ENCODE measurements around the gene FMN2. TPM values are rescaled to one million over a fixed set of nuclear protein-coding genes. Genes with fewer than 3 reads are reported as not detected.
A peak's percentile ranks its signal among the peaks of the same experiment; 100 is the strongest.

The FMN2 gene
- total RNA-seq, 1 experiment from 2014 or later, result 0.59 TPM

GRCh38 chr1:240169188-240169587, 77.5 kb downstream of the FMN2 start:
- H3K27ac ChIP-seq (ENCODE audit: insufficient read length, low read depth, low read length), result no peak overlapping the region
- H3K4me1 ChIP-seq (ENCODE audit: insufficient read depth, low read length), result no peaks in the 10 kb centered on the region
- no peak overlapping the region for H2AFZ ChIP-seq (ENCODE audit: low read length)
- Mint-ChIP-seq H3K4me3 (no peak overlapping the region), H3K4me1 (no peaks in the 10 kb centered on the region), H3K9me3 (peaks cover 12 to 14% of the 10 kb centered on the region in 2 experiments; a peak in 4 of 5 replicates), H3K27ac (no peak overlapping the region), H3K27me3 (ENCODE audit: low read depth) (no peaks in the 10 kb centered on the region), H3K36me3 (ENCODE audit: insufficient read depth in 1 of 3, low read depth in 3 of 3) (0 out of 7 replicates have a peak, but pooled peaks cover 0 to 8% (median 0%) of the 10 kb centered on the region in 3 experiments)
- no peak overlapping the region for H4K5ac ChIP-seq (ENCODE audit: insufficient read length, low read depth, low read length)
- H3K23me2 ChIP-seq (ENCODE audit: insufficient read length, low read depth, low read length, poor library complexity, severe bottlenecking), result no peaks in the 10 kb centered on the region
- no peak overlapping the region for H4K8ac ChIP-seq (replicated peaks; ENCODE audit: insufficient read length, low read depth, low read length)
- no peak overlapping the region for H2BK120ac ChIP-seq (ENCODE audit: low read depth, low read length, poor library complexity, severe bottlenecking)
- H3K23ac ChIP-seq (ENCODE audit: insufficient read length, low read depth, low read length), result no peak overlapping the region
- H3K4ac ChIP-seq (ENCODE audit: low read depth, low read length), result no peak overlapping the region
- no peaks in the 10 kb centered on the region for H4K20me1 ChIP-seq (ENCODE audit: control insufficient read depth, insufficient read depth, insufficient read length)
- no peak overlapping the region for H2BK15ac ChIP-seq (ENCODE audit: low read depth, low read length)
- TF ChIP-seq, protein P1, sequence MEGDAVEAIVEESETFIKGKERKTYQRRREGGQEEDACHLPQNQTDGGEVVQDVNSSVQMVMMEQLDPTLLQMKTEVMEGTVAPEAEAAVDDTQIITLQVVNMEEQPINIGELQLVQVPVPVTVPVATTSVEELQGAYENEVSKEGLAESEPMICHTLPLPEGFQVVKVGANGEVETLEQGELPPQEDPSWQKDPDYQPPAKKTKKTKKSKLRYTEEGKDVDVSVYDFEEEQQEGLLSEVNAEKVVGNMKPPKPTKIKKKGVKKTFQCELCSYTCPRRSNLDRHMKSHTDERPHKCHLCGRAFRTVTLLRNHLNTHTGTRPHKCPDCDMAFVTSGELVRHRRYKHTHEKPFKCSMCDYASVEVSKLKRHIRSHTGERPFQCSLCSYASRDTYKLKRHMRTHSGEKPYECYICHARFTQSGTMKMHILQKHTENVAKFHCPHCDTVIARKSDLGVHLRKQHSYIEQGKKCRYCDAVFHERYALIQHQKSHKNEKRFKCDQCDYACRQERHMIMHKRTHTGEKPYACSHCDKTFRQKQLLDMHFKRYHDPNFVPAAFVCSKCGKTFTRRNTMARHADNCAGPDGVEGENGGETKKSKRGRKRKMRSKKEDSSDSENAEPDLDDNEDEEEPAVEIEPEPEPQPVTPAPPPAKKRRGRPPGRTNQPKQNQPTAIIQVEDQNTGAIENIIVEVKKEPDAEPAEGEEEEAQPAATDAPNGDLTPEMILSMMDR (conservative IDR thresholded peaks at IDR 0.05), result peak; percentile 53
- H3K27me3 ChIP-seq (ENCODE audit: insufficient read depth, low read length), result no peaks in the 10 kb centered on the region
- no peaks in the 10 kb centered on the region for H3K9me3 ChIP-seq (ENCODE audit: control insufficient read depth, low read depth, low read length)
- H2AK5ac ChIP-seq (ENCODE audit: insufficient read length, low read length), result no peak overlapping the region
- no peak overlapping the region for H2BK5ac ChIP-seq (ENCODE audit: insufficient read length, low read length)
- H3K4me2 ChIP-seq (ENCODE audit: insufficient read depth, insufficient read length, low read length), result no peak overlapping the region
- no peak overlapping the region for H2BK12ac ChIP-seq (ENCODE audit: insufficient read length, low read depth, low read length)
- no peak overlapping the region for H3K18ac ChIP-seq (ENCODE audit: insufficient read length, low read depth, low read length)
- no peak for DNase-seq
- no peak overlapping the region for H3K14ac ChIP-seq (ENCODE audit: insufficient read depth, low read length)
- H3K56ac ChIP-seq (ENCODE audit: insufficient read length, low read depth, low read length), result no peak overlapping the region
- WGBS (ENCODE audit: extremely low coverage, insufficient read length, low lambda C conversion rate), result no CpG with 5 or more reads among the region's 7 CpGs
- no peaks in the 10 kb centered on the region for H3K79me2 ChIP-seq (ENCODE audit: insufficient read depth, low read length)
- H4K91ac ChIP-seq (ENCODE audit: insufficient read length, low read depth, low read length), result no peak overlapping the region
- no peak overlapping the region for H2BK20ac ChIP-seq (ENCODE audit: low read depth, low read length, poor library complexity, severe bottlenecking)
- H3K79me1 ChIP-seq (ENCODE audit: insufficient read depth, low read depth, low read length, poor library complexity, severe bottlenecking), result no peaks in the 10 kb centered on the region
- H3T11ph ChIP-seq (ENCODE audit: low read length), result no peak overlapping the region
- no peak overlapping the region for H3K9ac ChIP-seq (ENCODE audit: extremely low read depth, insufficient read length, low read length)
